AG08396 (cell line): Measurements from ENCODE around the gene DNASE1.
"Not testable (repeated sequence)": the region's sequence is repeated elsewhere in the genome, so short reads cannot be mapped to it uniquely, and the experiment has no call there.

Experiments
- DNase-seq: peaks from one replicate; pipeline ENCODE4 v3.0.0; 2012; ENCODE audit warnings: low spot score, mixed read lengths

Gene DNASE1

DNA sequence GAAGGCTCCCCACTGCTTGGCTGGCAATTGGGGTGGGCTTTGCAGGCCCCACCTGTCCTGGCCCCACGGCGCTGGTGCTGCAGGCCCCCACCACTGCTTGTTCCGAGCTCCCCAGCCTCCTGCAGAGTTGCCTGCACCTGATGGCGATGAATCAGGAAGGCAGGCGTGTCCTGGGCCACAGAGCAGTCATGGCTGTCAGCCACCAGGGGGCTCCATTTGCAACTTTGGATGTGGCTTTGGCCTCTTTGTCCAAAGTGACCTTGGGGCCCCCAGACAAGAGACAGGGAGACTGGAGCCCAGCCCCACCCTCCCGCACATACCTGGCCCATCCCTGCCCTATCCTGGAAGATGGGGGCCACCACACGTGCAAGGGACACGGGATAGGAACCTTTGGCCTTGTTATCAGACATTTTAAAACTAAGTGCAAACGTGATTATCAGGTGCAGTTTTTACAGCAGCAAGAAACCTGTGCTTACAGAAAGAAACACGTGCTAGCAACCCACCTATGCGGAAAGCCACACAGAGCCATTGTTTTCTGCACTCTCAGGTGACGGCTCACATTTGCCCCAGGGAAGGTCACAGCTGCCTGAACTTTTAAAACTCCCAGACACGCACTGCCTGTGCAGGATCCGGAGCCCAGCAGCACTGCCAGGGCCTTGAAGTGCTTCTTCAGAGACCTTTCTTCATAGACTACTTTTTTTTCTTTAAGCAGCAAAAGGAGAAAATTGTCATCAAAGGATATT, at the start of gene DNASE1:
TSS of gene DNASE1 (plus strand) at position 443 of the 743 bp plus-strand sequence. CDS start 683 bp downstream, outside the sequence.
- DNase-seq, result peak; percentile 74

DNA sequence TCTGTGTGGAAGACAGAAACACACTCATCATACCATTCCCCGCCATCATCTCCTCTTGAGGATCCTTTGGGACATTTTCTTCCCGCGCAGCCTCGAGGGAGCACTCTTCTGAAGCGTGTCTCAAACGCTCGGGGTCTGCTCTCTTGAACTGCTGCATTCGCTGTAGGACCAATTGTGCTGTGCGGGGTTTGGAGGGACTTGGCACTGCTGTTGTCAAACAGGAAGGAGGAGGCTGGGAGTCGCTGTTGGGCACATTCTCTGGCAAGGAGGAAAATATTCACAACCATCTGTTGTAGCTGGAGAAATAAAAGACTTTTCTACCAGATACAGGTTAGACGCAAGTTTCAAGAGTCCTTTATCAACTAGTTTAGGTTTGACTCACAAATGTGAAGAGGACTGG, 48.0 kb upstream of the DNASE1 start:
- no peak for DNase-seq

- no peak for DNase-seq
Measured at GRCh38 chr16:3607161-3607560, 47.3 kb upstream of the DNASE1 start.

- no peak for DNase-seq
Measured at GRCh38 chr16:3607634-3608033, 46.9 kb upstream of the DNASE1 start.

DNA sequence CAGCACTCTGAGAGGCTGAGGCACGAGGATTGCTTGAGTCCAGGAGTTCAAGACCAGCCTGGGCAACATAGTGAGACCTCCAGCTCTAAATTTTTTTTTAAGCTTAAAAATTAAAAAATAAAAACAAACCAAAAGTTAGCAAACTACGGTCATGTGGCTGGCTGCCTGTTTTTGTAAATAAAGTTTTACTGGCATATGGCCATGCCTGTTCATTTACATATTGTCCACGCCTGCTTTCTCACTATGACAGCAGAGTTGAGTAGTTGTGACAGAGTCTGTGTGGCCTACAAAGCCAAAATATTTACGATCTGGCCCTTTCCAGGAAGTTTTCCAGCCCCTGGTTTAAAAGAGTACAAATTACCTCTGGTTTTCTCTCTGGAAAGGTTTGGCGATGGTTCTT, 46.4 kb upstream of the DNASE1 start:
- no peak for DNase-seq

DNA sequence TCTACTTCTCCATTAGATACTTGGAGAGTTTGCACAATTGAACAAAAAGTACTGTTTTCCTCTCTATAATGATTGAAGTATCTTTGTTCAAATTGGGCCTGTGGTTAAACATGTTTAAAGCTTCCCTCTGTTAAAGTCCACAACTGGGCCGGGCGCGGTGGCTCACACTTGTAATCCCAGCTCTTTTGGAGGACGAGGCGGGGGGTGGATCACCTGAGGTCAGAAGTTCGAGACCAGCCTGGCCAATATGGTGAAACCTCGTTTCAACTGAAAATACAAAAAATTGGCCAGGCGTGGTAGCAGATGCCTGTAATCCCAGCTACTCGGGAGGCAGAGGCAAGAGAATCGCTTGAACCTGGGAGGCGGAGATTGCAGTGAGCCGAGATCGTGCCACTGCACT, 45.5 kb upstream of the DNASE1 start:
- DNase-seq, result not testable (repeated sequence)

GRCh38 chr16:3609895-3610697, 44.4 kb upstream of the DNASE1 start:
- DNase-seq, result peak; percentile 9

- no peak for DNase-seq
Measured at GRCh38 chr16:3610698-3611145, 43.8 kb upstream of the DNASE1 start.

DNA sequence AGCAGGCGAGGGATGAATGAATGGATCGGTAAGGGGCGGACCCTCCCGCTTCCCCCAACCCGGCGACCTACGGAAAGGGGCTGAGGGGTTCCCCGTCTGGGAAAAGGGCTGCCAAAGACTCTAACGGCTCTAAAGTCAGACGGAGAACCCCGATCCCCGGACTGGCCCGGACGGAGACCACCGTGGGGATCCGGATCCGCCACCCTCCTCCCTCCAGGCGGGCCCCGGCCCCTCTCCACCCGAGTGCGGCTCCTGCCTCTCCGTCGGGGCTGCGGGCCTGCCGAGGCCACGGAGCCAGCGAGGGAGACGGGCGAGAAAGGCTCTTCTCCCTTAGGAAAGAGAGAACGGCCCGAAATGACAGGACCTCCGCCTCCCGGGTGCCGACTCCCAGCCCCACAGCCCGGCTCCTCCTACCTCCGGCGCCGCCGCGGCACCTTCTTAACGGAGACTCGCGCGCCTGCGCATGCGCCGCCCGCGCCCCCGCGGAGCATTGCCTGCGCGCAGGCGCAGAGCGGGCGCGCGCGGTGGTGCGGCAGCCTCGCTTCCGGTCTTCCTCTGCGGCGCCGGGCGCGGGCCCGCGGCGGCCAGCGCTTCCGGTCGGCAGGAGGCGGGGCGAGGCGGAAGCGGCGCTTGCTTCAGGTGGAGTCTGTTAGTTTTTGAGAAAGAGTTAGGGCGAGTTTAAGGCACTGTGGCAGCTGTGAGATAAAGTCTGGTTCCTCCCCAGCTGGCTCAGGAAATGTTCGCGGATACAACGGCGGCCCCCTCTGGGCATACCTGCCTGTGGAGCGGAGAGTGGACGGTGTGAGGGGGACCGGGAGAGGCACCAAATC, 43.1 kb upstream of the DNASE1 start, which contains the start of gene SLX4:
TSS of gene SLX4 (minus strand) at position 461 of the 830 bp plus-strand sequence. CDS start 2,642 bp downstream, outside the sequence.
- peak; percentile 100 for DNase-seq

DNA sequence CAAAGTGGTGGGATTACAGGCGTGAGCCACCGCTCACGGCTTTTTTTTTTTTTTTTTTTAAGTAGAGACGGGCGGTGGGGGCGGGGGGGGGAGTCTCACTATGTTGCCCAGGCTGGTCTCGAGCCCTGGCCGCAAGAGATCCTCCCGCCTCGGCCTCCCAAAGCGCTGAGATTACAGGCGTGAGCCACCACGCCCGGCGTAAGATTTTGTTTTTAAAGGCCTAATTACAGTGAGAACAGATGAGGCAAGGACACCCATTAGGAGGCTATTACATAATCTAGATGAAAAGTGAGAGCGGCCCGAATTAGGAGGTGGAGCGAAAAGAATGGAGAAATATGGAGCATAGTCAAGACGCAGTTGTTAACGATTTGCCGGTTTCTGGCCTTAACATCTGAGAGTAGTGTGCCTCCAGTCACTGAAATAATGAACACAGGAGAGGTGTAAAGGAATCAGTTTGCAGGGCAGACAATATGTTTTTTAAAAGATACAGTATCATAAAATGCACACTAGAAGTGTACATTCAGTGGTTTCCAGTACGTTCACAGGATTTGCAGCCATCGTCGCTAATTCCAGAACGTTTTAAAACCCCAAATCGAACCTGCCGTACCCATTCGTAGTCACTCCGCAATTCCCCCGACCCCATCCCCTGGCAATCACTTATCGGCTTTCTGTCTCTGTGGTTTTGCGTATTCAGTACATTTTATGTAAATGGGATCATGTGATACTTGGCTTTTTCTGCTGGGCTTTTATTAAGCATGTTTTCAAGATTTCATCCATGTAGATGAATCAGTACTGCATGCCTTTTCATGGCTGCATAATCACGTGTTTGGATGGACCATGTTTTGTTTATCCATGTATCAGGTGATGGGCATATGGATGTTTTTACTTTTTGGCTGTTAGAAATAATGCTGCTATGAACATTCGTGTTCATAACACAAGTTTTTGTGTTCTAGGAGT, 41.7 kb upstream of the DNASE1 start:
- no peak for DNase-seq

- no peak for DNase-seq
Measured at GRCh38 chr16:3618769-3619141, 35.7 kb upstream of the DNASE1 start.

DNA sequence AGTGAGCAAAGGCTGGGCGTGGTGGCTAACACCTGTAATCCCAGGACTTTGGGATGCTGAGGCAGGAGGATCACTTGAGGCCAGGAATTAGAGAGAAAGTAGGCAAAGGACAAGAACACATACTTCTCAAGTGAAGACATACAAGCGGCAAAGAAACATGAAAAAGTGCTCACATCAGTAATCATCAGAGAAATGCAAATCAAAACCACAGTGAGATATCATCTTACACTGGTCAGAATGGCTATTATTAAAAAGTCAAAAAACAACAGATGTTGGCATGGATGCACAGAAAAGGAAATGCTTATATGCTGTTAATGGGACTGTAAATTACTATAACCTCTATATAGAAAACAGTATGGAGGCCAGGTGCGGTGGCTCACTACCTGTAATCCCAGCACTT, 30.8 kb upstream of the DNASE1 start:
- DNase-seq, result no peak

- no peak for DNase-seq
Measured at GRCh38 chr16:3625331-3625730, 29.2 kb upstream of the DNASE1 start.

- no peak for DNase-seq
Measured at GRCh38 chr16:3625911-3626732, 28.4 kb upstream of the DNASE1 start.

DNA sequence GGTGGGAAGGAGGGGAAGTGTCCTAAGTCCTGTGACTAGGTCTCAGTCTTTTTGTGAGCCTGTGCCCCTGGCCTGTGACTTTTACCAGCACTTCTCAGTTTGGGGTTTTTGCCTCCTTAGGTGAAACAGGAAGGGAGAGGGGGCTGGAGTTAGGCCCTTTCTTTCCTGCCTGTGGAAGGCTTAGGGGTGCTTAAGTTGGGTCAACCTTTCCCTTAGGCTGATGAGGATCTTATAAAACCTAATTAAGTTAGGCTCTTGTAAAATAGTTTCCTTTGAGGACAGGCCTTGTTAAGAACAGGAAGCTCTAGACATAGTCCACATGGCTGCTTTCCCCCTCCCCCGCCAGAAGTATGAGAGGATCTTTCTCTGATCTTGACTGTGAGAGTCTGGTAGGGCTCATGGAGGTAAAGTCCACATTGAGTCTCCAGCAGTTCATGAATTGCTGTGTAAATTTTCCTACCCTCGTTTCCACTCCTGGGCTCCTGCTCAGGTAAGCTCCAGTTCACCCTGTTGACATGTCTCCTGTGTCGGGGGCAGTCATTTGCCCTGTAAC, 17.0 kb upstream of the DNASE1 start:
- DNase-seq, result no peak

GRCh38 chr16:3638916-3639644, 15.4 kb upstream of the DNASE1 start:
- no peak for DNase-seq

DNA sequence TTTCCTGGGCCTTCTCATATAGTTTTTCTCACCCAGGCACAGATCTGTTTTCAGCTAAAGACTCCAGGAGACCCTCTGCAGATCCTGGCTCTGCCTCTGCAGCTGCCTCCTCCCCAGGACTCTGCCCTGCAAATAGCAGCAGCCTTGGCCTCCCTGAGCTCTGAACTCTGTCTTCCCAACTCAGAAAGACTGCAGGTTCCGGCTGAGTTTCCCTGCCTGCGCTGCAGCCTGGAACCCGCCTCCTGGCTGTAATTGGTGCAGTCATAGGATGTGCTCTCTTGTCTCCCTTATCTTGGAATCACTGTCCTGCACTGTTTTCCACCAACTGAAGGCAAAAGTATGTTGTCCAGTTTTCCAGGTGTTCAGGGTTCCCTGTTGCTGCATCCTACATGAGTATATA, 14.3 kb upstream of the DNASE1 start:
- DNase-seq, result no peak

- no peak for DNase-seq
Measured at GRCh38 chr16:3640632-3641501, 13.6 kb upstream of the DNASE1 start.
